H1 (cell line): Measurements from ENCODE around the gene LRRC23.

Experiments used
- CREB1 ChIP-seq: IDR thresholded peaks from 2 replicates; pipeline ENCODE4 v1.6.1; 2012; ENCODE audit warnings: inconsistent platforms
- GABPA ChIP-seq: IDR thresholded peaks from 2 replicates; pipeline ENCODE4 v1.6.1; 2011; ENCODE audit warnings: mild to moderate bottlenecking, low read length, moderate library complexity, borderline replicate concordance; ENCODE audit not compliant: insufficient read depth
- NANOG ChIP-seq: IDR thresholded peaks from 2 replicates; pipeline ENCODE4 v1.6.1; 2011; ENCODE audit warnings: low read length, low read depth, mild to moderate bottlenecking, inconsistent platforms; ENCODE audit not compliant: insufficient read depth, poor library complexity, severe bottlenecking
- POLR2A ChIP-seq, 2 experiments: IDR thresholded peaks; 1 replicate in 1 of 2; 2 replicates in 1 of 2; pipeline ENCODE4 v1.6.1; 2011; ENCODE audit warnings: low read depth in 2 of 2, low read length in 2 of 2, mild to moderate bottlenecking in 2 of 2; ENCODE audit errors: control extremely low read depth in 1 of 2
- POLR2AphosphoS5 ChIP-seq: IDR thresholded peaks from 2 replicates; pipeline ENCODE4 v1.6.1; 2011; ENCODE audit warnings: low read depth, low read length
- RAD21 ChIP-seq, 2 experiments: IDR thresholded peaks in 1 of 2; conservative IDR thresholded peaks in 1 of 2; 2 replicates each; pipeline ENCODE4 v1.6.1; 2011; ENCODE audit warnings: low read depth in 2 of 2, low read length in 2 of 2, improper control_type of control experiment in 1 of 2, inconsistent platforms in 1 of 2, mild to moderate bottlenecking in 1 of 2, moderate library complexity in 1 of 2
- RBBP5 ChIP-seq: IDR thresholded peaks from 2 replicates; pipeline ENCODE4 v1.7.1; 2012; ENCODE audit warnings: low read depth, mild to moderate bottlenecking, inconsistent platforms, low read length, moderate library complexity, borderline replicate concordance
- SIX5 ChIP-seq: IDR thresholded peaks from 2 replicates; pipeline ENCODE4 v1.6.1; 2011; ENCODE audit warnings: mild to moderate bottlenecking, low read depth, low read length
- SP1 ChIP-seq: IDR thresholded peaks from 2 replicates; pipeline ENCODE4 v1.6.1; 2011; ENCODE audit warnings: low read depth, low read length
- ZNF274 ChIP-seq: IDR thresholded peaks from 2 replicates; pipeline ENCODE4 v1.7.0; 2012; ENCODE audit warnings: low read length, borderline replicate concordance; ENCODE audit errors: extremely low read depth
- TF ChIP-seq, protein P1 (sequence below), 3 experiments: IDR thresholded peaks; 1 replicate in 2 of 3; 2 replicates in 1 of 3; pipeline versions ENCODE4 v1.5.1 to v1.6.1; 2011; ENCODE audit warnings: low read length in 3 of 3, mild to moderate bottlenecking in 3 of 3, inconsistent platforms in 2 of 3, low read depth in 1 of 3, moderate library complexity in 1 of 3; ENCODE audit not compliant: insufficient read depth in 1 of 3; ENCODE audit errors: control extremely low read depth in 1 of 3

DNA sequence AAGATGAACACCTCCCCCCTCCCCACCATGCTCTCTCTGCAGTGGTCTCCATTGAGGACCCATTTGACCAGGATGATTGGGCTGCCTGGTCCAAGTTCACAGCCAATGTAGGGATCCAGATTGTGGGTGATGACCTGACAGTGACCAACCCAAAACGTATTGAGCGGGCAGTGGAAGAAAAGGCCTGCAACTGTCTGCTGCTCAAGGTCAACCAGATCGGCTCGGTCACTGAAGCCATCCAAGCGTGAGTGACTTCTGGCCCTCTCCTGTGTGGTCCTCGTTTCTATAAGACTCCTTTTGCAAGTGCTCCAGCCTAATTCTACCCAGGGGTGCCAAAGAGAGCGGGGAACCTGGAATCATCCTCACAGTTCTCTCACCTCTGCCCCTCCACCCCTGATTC lies 16.9 kb downstream of the LRRC23 start:
- TF ChIP-seq, protein P1, sequence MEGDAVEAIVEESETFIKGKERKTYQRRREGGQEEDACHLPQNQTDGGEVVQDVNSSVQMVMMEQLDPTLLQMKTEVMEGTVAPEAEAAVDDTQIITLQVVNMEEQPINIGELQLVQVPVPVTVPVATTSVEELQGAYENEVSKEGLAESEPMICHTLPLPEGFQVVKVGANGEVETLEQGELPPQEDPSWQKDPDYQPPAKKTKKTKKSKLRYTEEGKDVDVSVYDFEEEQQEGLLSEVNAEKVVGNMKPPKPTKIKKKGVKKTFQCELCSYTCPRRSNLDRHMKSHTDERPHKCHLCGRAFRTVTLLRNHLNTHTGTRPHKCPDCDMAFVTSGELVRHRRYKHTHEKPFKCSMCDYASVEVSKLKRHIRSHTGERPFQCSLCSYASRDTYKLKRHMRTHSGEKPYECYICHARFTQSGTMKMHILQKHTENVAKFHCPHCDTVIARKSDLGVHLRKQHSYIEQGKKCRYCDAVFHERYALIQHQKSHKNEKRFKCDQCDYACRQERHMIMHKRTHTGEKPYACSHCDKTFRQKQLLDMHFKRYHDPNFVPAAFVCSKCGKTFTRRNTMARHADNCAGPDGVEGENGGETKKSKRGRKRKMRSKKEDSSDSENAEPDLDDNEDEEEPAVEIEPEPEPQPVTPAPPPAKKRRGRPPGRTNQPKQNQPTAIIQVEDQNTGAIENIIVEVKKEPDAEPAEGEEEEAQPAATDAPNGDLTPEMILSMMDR (IDR thresholded peaks at IDR 0.05; ENCODE audit: control extremely low read depth in 1 of 3, insufficient read depth in 1 of 3, low read depth in 1 of 3, low read length in 3 of 3) = no peak
- TF ChIP-seq POLR2A (IDR thresholded peaks at IDR 0.05; ENCODE audit: control extremely low read depth in 1 of 2, low read depth in 2 of 2, low read length in 2 of 2) (no peak), GABPA (no peak), POLR2AphosphoS5 (no peak), RAD21 (IDR thresholded peaks at IDR 0.05 in 1 of 2, conservative IDR thresholded peaks at IDR 0.05 in 1 of 2; ENCODE audit: low read depth in 2 of 2, low read length in 2 of 2) (no peak), SIX5 (no peak), NANOG (no peak), SP1 (no peak), RBBP5 (no peak), CREB1 (no peak), ZNF274 (no peak)
